MM.1S (cell line): Measurements from ENCODE around the gene TMEM121B.

Source experiments
- DNase-seq: peaks from one replicate; pipeline ENCODE4 v3.0.0-alpha.2; 2015
- H2AFZ ChIP-seq: fragments of 300-600 bp; sonication (generic); 2 replicates; pipeline ENCODE4 v1.6.0; 2016; ENCODE audit warnings: antibody characterized with exemption, low read length
- H3F3A ChIP-seq: fragments of 300-600 bp; sonication (generic); 2 replicates; pipeline ENCODE4 v1.6.1; 2016; ENCODE audit warnings: mild to moderate bottlenecking, antibody characterized with exemption, low read length, moderate library complexity, mixed read lengths; ENCODE audit not compliant: insufficient read depth
- H3K27ac ChIP-seq: fragments of 300-600 bp; sonication (generic); 2 replicates; pipeline ENCODE4 v1.5.1; 2016; ENCODE audit warnings: mild to moderate bottlenecking, low read length
- H3K27me3 ChIP-seq: fragments of 300-600 bp; sonication (generic); replicated peaks from 2 replicates; pipeline ENCODE4 v1.6.0; 2016; ENCODE audit warnings: low read length; ENCODE audit not compliant: insufficient read depth
- H3K36me3 ChIP-seq: fragments of 300-600 bp; sonication (generic); replicated peaks from 2 replicates; pipeline ENCODE4 v1.6.1; 2016; ENCODE audit warnings: mild to moderate bottlenecking, low read length, mixed read lengths; ENCODE audit not compliant: insufficient read depth
- H3K4me1 ChIP-seq: fragments of 300-600 bp; sonication (generic); 2 replicates; pipeline ENCODE4 v1.6.1; 2016; ENCODE audit warnings: low read length, mixed read lengths
- H3K4me2 ChIP-seq: fragments of 300-600 bp; sonication (generic); 2 replicates; pipeline ENCODE4 v1.6.0; 2016; ENCODE audit warnings: low read depth, low read length
- H3K4me3 ChIP-seq: fragments of 300-600 bp; sonication (generic); 2 replicates; pipeline ENCODE4 v1.5.1; 2016; ENCODE audit warnings: low read length, mixed read lengths
- H3K79me2 ChIP-seq: fragments of 300-600 bp; sonication (generic); 2 replicates; pipeline ENCODE4 v1.6.1; 2016; ENCODE audit warnings: mixed run types, low read length, mixed read lengths
- H3K9ac ChIP-seq: fragments of 300-600 bp; sonication (generic); 2 replicates; pipeline ENCODE4 v1.6.1; 2016; ENCODE audit warnings: low read length, mixed read lengths
- H3K9me2 ChIP-seq: fragments of 300-600 bp; sonication (generic); replicated peaks from 2 replicates; pipeline ENCODE4 v1.6.1; 2016; ENCODE audit warnings: mild to moderate bottlenecking, low read length, mixed read lengths; ENCODE audit not compliant: insufficient read depth
- H3K9me3 ChIP-seq: fragments of 300-600 bp; sonication (generic); replicated peaks from 2 replicates; pipeline ENCODE4 v1.6.1; 2016; ENCODE audit warnings: mild to moderate bottlenecking, low read length, mixed read lengths; ENCODE audit not compliant: insufficient read depth
- H4K20me1 ChIP-seq: fragments of 300-600 bp; sonication (generic); 2 replicates; pipeline ENCODE4 v1.6.1; 2016; ENCODE audit warnings: mild to moderate bottlenecking, low read length, moderate library complexity, mixed read lengths; ENCODE audit not compliant: insufficient read depth
- EZH2 ChIP-seq: fragments of 300-600 bp; sonication (generic); optimal IDR thresholded peaks from 2 replicates; pipeline ENCODE3; 2017; ENCODE audit warnings: low read depth, mild to moderate bottlenecking, antibody characterized with exemption, low read length, mixed read lengths
- EZH2phosphoT487 ChIP-seq: fragments of 300-600 bp; sonication (generic); IDR thresholded peaks from 2 replicates; pipeline ENCODE4 v1.6.1; 2018; ENCODE audit warnings: antibody characterized with exemption, low read length
- TF ChIP-seq, protein P1 (sequence below): fragments of 300-600 bp; sonication (generic); IDR thresholded peaks from 2 replicates; pipeline ENCODE4 v1.5.1; 2016; ENCODE audit warnings: antibody characterized with exemption, low read length, mixed read lengths

TMEM121B gene

DNA sequence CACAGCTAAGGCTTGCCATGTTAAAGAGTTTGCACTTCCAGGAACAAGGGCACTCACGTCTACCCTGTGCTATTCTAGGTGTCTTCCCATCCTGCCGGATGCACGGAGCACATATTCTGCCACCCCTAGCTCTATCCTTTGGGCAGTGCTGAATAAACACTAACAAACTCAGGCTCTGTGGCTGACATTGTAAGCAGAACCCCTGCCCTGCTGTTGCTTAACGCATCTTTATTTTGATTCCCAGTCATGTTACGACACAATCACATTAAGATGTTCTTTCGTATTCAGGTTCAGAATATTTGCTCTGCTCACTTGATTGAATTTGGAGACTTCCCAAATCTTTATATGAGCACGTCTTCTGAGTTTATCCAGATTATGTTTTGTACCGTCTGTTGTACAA is 41.6 kb upstream of the TMEM121B start:
- Histone ChIP-seq H3K27me3 (no peaks in the 10 kb centered on the region; the same call in 1 of the 2 replicates), H3K9me2 (no peaks in the 10 kb centered on the region), H3K4me2 (no peak overlapping the region), H3F3A (peaks cover 7% of the 10 kb centered on the region; the same call in 1 of the 2 replicates), H3K9ac (no peak overlapping the region), H3K4me1 (peaks cover 5% of the 10 kb centered on the region; the same call in 1 of the 2 replicates), H2AFZ (no peak overlapping the region), H3K36me3 (no peaks in the 10 kb centered on the region), H3K27ac (no peak overlapping the region), H3K79me2 (peaks cover 7% of the 10 kb centered on the region), H4K20me1 (no peaks in the 10 kb centered on the region), H3K9me3 (no peaks in the 10 kb centered on the region), H3K4me3 (no peak overlapping the region)
- TF ChIP-seq, protein P1, sequence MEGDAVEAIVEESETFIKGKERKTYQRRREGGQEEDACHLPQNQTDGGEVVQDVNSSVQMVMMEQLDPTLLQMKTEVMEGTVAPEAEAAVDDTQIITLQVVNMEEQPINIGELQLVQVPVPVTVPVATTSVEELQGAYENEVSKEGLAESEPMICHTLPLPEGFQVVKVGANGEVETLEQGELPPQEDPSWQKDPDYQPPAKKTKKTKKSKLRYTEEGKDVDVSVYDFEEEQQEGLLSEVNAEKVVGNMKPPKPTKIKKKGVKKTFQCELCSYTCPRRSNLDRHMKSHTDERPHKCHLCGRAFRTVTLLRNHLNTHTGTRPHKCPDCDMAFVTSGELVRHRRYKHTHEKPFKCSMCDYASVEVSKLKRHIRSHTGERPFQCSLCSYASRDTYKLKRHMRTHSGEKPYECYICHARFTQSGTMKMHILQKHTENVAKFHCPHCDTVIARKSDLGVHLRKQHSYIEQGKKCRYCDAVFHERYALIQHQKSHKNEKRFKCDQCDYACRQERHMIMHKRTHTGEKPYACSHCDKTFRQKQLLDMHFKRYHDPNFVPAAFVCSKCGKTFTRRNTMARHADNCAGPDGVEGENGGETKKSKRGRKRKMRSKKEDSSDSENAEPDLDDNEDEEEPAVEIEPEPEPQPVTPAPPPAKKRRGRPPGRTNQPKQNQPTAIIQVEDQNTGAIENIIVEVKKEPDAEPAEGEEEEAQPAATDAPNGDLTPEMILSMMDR = no peak
- TF ChIP-seq EZH2phosphoT487 (no peak), EZH2 (no peak)
- DNase-seq = no peak

DNA sequence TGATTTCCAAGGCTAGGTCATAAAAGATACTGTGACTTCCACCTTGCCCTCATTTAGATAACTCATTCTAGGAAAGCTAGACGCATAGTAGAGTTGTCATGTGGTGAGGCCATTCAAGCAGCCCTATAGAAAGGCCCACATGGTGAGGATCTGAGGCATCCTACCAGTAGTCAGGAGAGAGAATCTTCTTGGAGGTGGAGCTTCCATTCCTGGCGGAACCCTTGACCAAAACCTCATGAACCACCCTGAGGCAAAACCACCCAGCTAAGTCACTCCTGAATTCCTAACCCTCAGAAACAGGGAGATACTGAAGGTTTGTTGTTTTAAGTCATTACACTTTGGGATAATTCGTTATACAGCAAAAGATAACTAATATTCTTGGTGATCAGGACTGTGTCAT is 40.8 kb upstream of the TMEM121B start:
- no peak overlapping the region for H3K27ac ChIP-seq
- H2AFZ ChIP-seq = no peak overlapping the region
- H3K4me1 ChIP-seq = peaks cover 5% of the 10 kb centered on the region; the same call in 1 of the 2 replicates
- no peaks in the 10 kb centered on the region for H3K36me3 ChIP-seq
- TF ChIP-seq EZH2phosphoT487 (no peak), EZH2 (no peak)
- TF ChIP-seq, protein P1 = no peak
- no peaks in the 10 kb centered on the region for H3K9me2 ChIP-seq
- no peak overlapping the region for H3K9ac ChIP-seq
- DNase-seq = no peak
- no peaks in the 10 kb centered on the region for H3K27me3 ChIP-seq
- H3K9me3 ChIP-seq = no peaks in the 10 kb centered on the region
- peaks cover 7% of the 10 kb centered on the region; the same call in 1 of the 2 replicates for H3F3A ChIP-seq
- peaks cover 15% of the 10 kb centered on the region for H3K79me2 ChIP-seq
- no peak overlapping the region for H3K4me3 ChIP-seq
- H3K4me2 ChIP-seq = no peak overlapping the region
- no peaks in the 10 kb centered on the region for H4K20me1 ChIP-seq

DNA sequence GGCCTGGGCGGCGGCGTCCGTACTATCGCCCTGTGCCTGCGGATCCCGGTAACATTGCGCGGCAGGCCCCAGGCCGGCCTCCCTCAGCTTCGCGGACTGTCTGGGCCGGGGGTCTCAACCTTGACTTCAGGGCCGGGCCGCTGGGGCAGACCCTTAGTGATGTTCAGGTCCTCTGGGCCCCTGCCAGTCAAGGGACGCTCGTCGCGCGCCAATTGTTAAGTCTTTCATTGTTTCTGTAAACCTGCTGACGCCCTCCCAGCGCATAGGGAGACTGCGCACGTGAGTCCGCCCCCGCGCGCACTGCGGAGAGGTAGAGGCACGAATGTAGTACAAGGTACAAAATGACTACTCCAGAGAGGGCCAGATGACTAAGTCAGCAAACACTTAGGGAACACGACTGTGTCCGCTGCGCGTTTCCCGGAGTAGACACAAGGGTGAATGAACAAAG is 38.4 kb upstream of the TMEM121B start:
- H3K4me2 ChIP-seq = peak overlapping the region; percentile 95
- peak overlapping the region; percentile 82 for H2AFZ ChIP-seq
- peaks cover 7% of the 10 kb centered on the region; the same call in 1 of the 2 replicates for H3F3A ChIP-seq
- peak overlapping the region; percentile 74 for H3K4me3 ChIP-seq
- H3K4me1 ChIP-seq = peaks cover 5% of the 10 kb centered on the region; the same call in 1 of the 2 replicates
- H3K9me2 ChIP-seq = no peaks in the 10 kb centered on the region
- no peaks in the 10 kb centered on the region for H4K20me1 ChIP-seq
- no peak for TF ChIP-seq EZH2phosphoT487
- TF ChIP-seq EZH2 = no peak
- TF ChIP-seq, protein P1 = no peak
- H3K9me3 ChIP-seq = no peaks in the 10 kb centered on the region
- no peak overlapping the region for H3K27ac ChIP-seq
- no peaks in the 10 kb centered on the region for H3K36me3 ChIP-seq
- no peak for DNase-seq
- peak overlapping the region; percentile 52; the same call in 1 of the 2 replicates for H3K9ac ChIP-seq
- H3K27me3 ChIP-seq = no peaks in the 10 kb centered on the region
- peaks cover 38% of the 10 kb centered on the region for H3K79me2 ChIP-seq
